HG02759 (cell line): ENCODE results near the gene SMYD3.
"Not testable (repeated sequence)": the region's sequence is repeated elsewhere in the genome, so short reads cannot be mapped to it uniquely, and the experiment has no call there.

Experiments
- ATAC-seq: cut with Tn5 transposase; IDR thresholded peaks from one replicate; pipeline ENCODE4 v1.9.1; 2021; ENCODE audit warnings: mild to moderate bottlenecking, moderate library complexity; ENCODE audit not compliant: unreplicated experiment

SMYD3 gene

GRCh38 chr1:245827301-245827700 is 679.8 kb downstream of the SMYD3 start:
- no peak for ATAC-seq

- ATAC-seq = no peak
Measured at GRCh38 chr1:245825128-245825901, 681.8 kb downstream of the SMYD3 start.

- ATAC-seq = no peak
Measured at GRCh38 chr1:245823408-245824147, 683.5 kb downstream of the SMYD3 start.

- no peak for ATAC-seq
Measured at GRCh38 chr1:245822996-245823395, 684.1 kb downstream of the SMYD3 start.

- ATAC-seq = not testable (repeated sequence)
Measured at GRCh38 chr1:245818363-245818762, 688.7 kb downstream of the SMYD3 start.

- not testable (repeated sequence) for ATAC-seq
Measured at GRCh38 chr1:245816496-245816895, 690.6 kb downstream of the SMYD3 start.

GRCh38 chr1:245814651-245815050 is 692.4 kb downstream of the SMYD3 start:
- no peak for ATAC-seq

- ATAC-seq = no peak
Measured at GRCh38 chr1:245812278-245812677, 694.8 kb downstream of the SMYD3 start.

GRCh38 chr1:245810789-245811337 is 696.2 kb downstream of the SMYD3 start:
- ATAC-seq = no peak

GRCh38 chr1:245810181-245810769 is 696.8 kb downstream of the SMYD3 start:
- no peak for ATAC-seq

- ATAC-seq = no peak
Measured at GRCh38 chr1:245809361-245809760, 697.7 kb downstream of the SMYD3 start.

GRCh38 chr1:245807954-245808719 is 698.9 kb downstream of the SMYD3 start:
- no peak for ATAC-seq

GRCh38 chr1:245807306-245807705 is 699.8 kb downstream of the SMYD3 start:
- peak; percentile 74 for ATAC-seq

- ATAC-seq = no peak
Measured at GRCh38 chr1:245805532-245805931, 701.5 kb downstream of the SMYD3 start.

GRCh38 chr1:245804696-245805095 is 702.4 kb downstream of the SMYD3 start:
- ATAC-seq = no peak

GRCh38 chr1:245803666-245804037 is 703.4 kb downstream of the SMYD3 start:
- no peak for ATAC-seq

GRCh38 chr1:245802941-245803665 is 704.0 kb downstream of the SMYD3 start:
- no peak for ATAC-seq

GRCh38 chr1:245800901-245801605 is 706.0 kb downstream of the SMYD3 start:
- no peak for ATAC-seq

GRCh38 chr1:245798349-245798711 is 708.7 kb downstream of the SMYD3 start:
- no peak for ATAC-seq
